GM12878 (cell line): ENCODE data around the gene SLC44A4. TPM values are rescaled to one million over a fixed set of nuclear protein-coding genes. Genes with fewer than 3 reads are reported as not detected.

ENCODE experiments used
- ATAC-seq: fragments of 200-7000 bp; cut with Tn5 transposase; 3 replicates; pipeline ENCODE4 v1.9.1; 2020; ENCODE audit warnings: mild to moderate bottlenecking, moderate library complexity
- BruUV-seq: library from RNA; stranded (reverse); fragments of 400-500 nt; replicated peaks from 2 replicates; lab custom pipeline; 2021; lab: Mats Ljungman, UMichigan
- CTCF ChIA-PET: fragments of 300-600 bp; sonication (Branson Sonifier 250); formaldehyde crosslinking; extraction: SDS; loops from one replicate; lab custom pipeline; 2021; ENCODE audit warnings: inconsistent platforms; lab: Yijun Ruan, JAX
- POLR2A ChIA-PET: fragments of 350-600 bp; formaldehyde crosslinking; extraction: SDS; loops from one replicate; lab custom pipeline; 2021; ENCODE audit warnings: inconsistent platforms; lab: Charles Lee
- RAD21 ChIA-PET: fragments of 300-600 bp; sonication (Branson Sonifier 250); formaldehyde crosslinking; loops from one replicate; lab custom pipeline; 2023; ENCODE audit warnings: antibody characterized with exemption; ENCODE audit not compliant: unreplicated experiment; lab: Charles Lee
- SMC1A ChIA-PET: fragments of 300-600 bp; sonication (Branson Sonifier 250); formaldehyde crosslinking; loops from one replicate; lab custom pipeline; 2023; ENCODE audit not compliant: unreplicated experiment, uncharacterized antibody; lab: Charles Lee
- DNase-seq: peaks from one replicate; pipeline ENCODE4 v3.0.0-alpha.2; 2011; ENCODE audit warnings: low read depth, low spot score
- FAIRE-seq: peaks from 3 replicates; lab custom pipeline; 2011; peaks lifted over from hg19 to GRCh38; lab: Jason Lieb, UNC
- H2AFZ ChIP-seq: 2 replicates; pipeline ENCODE4 v1.6.0; 2011; ENCODE audit warnings: low read depth, low read length, control low read depth; ENCODE audit not compliant: control insufficient read depth
- H3K27ac ChIP-seq: 2 replicates; pipeline ENCODE4 v1.5.1; 2011; ENCODE audit warnings: control low read depth; ENCODE audit not compliant: control insufficient read depth, insufficient read depth
- H3K27me3 ChIP-seq, 2 experiments: replicated peaks in 1 of 2; 2 replicates each; pipeline versions ENCODE4 v1.6.0 to v1.6.1; 2011; ENCODE audit warnings: low read length in 1 of 2; ENCODE audit not compliant: control insufficient read depth in 2 of 2, insufficient read depth in 2 of 2
- H3K36me3 ChIP-seq, 2 experiments: 2 replicates each; pipeline ENCODE4 v1.5.1; 2011; ENCODE audit warnings: low read length in 1 of 2; ENCODE audit not compliant: control insufficient read depth in 2 of 2, insufficient read depth in 2 of 2
- H3K4me1 ChIP-seq: 2 replicates; pipeline ENCODE4 v1.6.1; 2011; ENCODE audit warnings: mild to moderate bottlenecking, low read length, moderate library complexity, mixed read lengths; ENCODE audit not compliant: control insufficient read depth, insufficient read depth
- H3K4me2 ChIP-seq: 2 replicates; pipeline ENCODE4 v1.6.0; 2011; ENCODE audit warnings: control low read depth; ENCODE audit not compliant: control insufficient read depth, insufficient read depth
- H3K4me3 ChIP-seq: fragments of 200-600 bp; sonication (generic); 2 replicates; pipeline ENCODE4 v1.5.1; 2016
- H3K79me2 ChIP-seq: 2 replicates; pipeline ENCODE4 v1.6.0; 2011; ENCODE audit warnings: low read length; ENCODE audit not compliant: control insufficient read depth, insufficient read depth
- H3K9ac ChIP-seq: 2 replicates; pipeline ENCODE4 v1.8.0; 2011; ENCODE audit warnings: low read length, control low read depth, mixed read lengths; ENCODE audit not compliant: control insufficient read depth, insufficient read depth
- H3K9me3 ChIP-seq: replicated peaks from 3 replicates; pipeline ENCODE4 v1.5.1; 2011; ENCODE audit warnings: mild to moderate bottlenecking, low read length; ENCODE audit not compliant: control insufficient read depth, insufficient read depth
- H4K20me1 ChIP-seq: 2 replicates; pipeline ENCODE4 v1.6.0; 2011; ENCODE audit not compliant: control insufficient read depth, insufficient read depth
- BCL11A ChIP-seq: IDR thresholded peaks from 2 replicates; pipeline ENCODE4 v1.6.1; 2011; ENCODE audit warnings: low read depth, low read length
- RAD21 ChIP-seq: IDR thresholded peaks from 2 replicates; pipeline ENCODE4 v1.6.1; 2011; ENCODE audit warnings: mild to moderate bottlenecking, low read depth, low read length, moderate library complexity; ENCODE audit not compliant: insufficient read depth
- SMC3 ChIP-seq: IDR thresholded peaks from 2 replicates; pipeline ENCODE4 v1.6.1; 2011; ENCODE audit warnings: low read length, improper control_type of control experiment, borderline replicate concordance
- WGBS: methylation state at CpG from one replicate; pipeline ENCODE4 v1.1.6; 2016; ENCODE audit warnings: low lambda C conversion rate; ENCODE audit not compliant: insufficient replicate concordance, insufficient coverage; ENCODE audit errors: missing lambda C conversion rate; 5-methylcytosine and 5-hydroxymethylcytosine counted together
- in situ Hi-C: fragments of 300-500 bp; cut with MboI; formaldehyde crosslinking; loops from 9 replicates; pipeline ENCODE4 v1.14.3; 2018; ENCODE audit warnings: mixed read lengths
- intact Hi-C: fragments of 100-400 bp; cut with micrococcal nuclease; formaldehyde crosslinking; loops from one replicate; pipeline ENCODE4 v1.14.2; 2022; ENCODE audit not compliant: unreplicated experiment
- polyA plus RNA-seq, 11 experiments: library from polyadenylated mRNA; depleted of rRNA in 4 of 11; unstranded in 6 of 11; stranded (reverse) in 5 of 11; fragments of >200 nt; fragmentation: Nextera tagmentation in 4 of 11; fragmentation: Illumina TruSeq in 1 of 11; extraction: Ambion mirVana in 4 of 11; extraction: Trizol in 1 of 11; gene quantifications; 1 replicate in 1 of 11; 2 replicates in 10 of 11; pipeline versions ENCODE4 v1.2.1 to v1.2.3, GENCODE V29; 2011 to 2016; ENCODE audit warnings: inconsistent platforms in 2 of 11, missing spikeins in 2 of 11, low read depth in 1 of 11
- total RNA-seq, 4 experiments: library from RNA; depleted of rRNA in 3 of 4; stranded (reverse); fragments of >200 nt in 3 of 4; fragmentation: Illumina TruSeq in 1 of 4; extraction: Trizol in 1 of 4; gene quantifications; 2 replicates each; pipeline versions ENCODE4 v1.2.1 to v1.2.3, GENCODE V29; 2013 to 2021
- TF ChIP-seq, protein P1 (sequence below): fragments of 450-650 bp; IDR thresholded peaks from 2 replicates; pipeline ENCODE4 v1.6.1; 2017; ENCODE audit warnings: mild to moderate bottlenecking, low read depth, inconsistent platforms; ENCODE audit not compliant: poor library complexity, severe bottlenecking
- TF ChIP-seq, protein P2 (sequence below): IDR thresholded peaks from 2 replicates; pipeline ENCODE4 v1.6.1; 2011; ENCODE audit warnings: borderline replicate concordance, low read depth, mild to moderate bottlenecking, moderate library complexity, low read length; ENCODE audit not compliant: insufficient read depth, poor library complexity, severe bottlenecking
- TF ChIP-seq, protein P3 (sequence below), 3 experiments: IDR thresholded peaks in 2 of 3; conservative IDR thresholded peaks in 1 of 3; 2 replicates each; pipeline ENCODE4 v1.5.1; 2011; ENCODE audit warnings: low read depth in 3 of 3, low read length in 3 of 3, mild to moderate bottlenecking in 3 of 3, control low read depth in 2 of 3, moderate library complexity in 2 of 3, inconsistent platforms in 1 of 3, mixed read lengths in 1 of 3; ENCODE audit not compliant: control insufficient read depth in 2 of 3, insufficient read depth in 1 of 3; ENCODE audit errors: extremely low read depth in 1 of 3
- TF ChIP-seq, protein P4 (sequence below): fragments of 450-650 bp; IDR thresholded peaks from 2 replicates; pipeline ENCODE4 v1.6.1; 2016; ENCODE audit warnings: mild to moderate bottlenecking

The SLC44A4 gene
- total and polyA plus RNA-seq, 10 of the 15 experiments (the other 5 are each of a cell fraction or from before 2014, with no cell fraction given), result 0.04 to 0.24 (median 0.15) TPM; not detected in 3

DNA sequence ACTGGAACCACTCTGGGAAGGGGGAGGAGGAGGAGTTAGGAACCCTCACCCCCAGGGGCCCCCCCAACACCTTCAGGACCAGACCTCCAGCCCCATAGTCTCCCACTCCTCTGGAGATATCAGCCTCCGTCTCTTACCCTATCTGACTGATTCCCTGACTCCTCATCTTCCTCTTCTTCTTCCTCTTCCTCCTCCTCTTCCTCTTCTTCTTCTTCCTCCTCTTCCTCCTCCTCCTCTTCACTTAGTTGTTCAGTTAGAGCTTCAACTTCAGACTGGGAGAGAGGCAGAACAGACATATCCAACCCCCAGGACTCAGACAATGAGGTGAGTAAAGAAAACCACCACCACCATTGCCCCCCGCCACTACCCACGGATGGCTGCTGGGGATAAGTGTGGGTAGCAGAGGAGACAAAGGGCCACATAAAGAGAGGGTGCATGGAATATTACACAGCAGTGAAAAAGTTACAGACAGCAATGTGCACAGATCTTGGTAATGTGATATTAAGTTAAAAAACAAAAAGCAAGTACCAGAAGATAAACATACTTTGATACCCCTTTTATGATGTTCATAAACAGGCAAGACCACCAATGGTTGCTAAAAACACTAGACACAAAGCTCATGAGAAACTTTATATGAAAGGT is 10.7 kb upstream of the SLC44A4 start (continued):
- TF ChIP-seq, protein P1, sequence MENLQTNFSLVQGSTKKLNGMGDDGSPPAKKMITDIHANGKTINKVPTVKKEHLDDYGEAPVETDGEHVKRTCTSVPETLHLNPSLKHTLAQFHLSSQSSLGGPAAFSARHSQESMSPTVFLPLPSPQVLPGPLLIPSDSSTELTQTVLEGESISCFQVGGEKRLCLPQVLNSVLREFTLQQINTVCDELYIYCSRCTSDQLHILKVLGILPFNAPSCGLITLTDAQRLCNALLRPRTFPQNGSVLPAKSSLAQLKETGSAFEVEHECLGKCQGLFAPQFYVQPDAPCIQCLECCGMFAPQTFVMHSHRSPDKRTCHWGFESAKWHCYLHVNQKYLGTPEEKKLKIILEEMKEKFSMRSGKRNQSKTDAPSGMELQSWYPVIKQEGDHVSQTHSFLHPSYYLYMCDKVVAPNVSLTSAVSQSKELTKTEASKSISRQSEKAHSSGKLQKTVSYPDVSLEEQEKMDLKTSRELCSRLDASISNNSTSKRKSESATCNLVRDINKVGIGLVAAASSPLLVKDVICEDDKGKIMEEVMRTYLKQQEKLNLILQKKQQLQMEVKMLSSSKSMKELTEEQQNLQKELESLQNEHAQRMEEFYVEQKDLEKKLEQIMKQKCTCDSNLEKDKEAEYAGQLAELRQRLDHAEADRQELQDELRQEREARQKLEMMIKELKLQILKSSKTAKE, result no peak
- no peak for TF ChIP-seq BCL11A
- TF ChIP-seq, all 136 proteins: peak for 0

DNA sequence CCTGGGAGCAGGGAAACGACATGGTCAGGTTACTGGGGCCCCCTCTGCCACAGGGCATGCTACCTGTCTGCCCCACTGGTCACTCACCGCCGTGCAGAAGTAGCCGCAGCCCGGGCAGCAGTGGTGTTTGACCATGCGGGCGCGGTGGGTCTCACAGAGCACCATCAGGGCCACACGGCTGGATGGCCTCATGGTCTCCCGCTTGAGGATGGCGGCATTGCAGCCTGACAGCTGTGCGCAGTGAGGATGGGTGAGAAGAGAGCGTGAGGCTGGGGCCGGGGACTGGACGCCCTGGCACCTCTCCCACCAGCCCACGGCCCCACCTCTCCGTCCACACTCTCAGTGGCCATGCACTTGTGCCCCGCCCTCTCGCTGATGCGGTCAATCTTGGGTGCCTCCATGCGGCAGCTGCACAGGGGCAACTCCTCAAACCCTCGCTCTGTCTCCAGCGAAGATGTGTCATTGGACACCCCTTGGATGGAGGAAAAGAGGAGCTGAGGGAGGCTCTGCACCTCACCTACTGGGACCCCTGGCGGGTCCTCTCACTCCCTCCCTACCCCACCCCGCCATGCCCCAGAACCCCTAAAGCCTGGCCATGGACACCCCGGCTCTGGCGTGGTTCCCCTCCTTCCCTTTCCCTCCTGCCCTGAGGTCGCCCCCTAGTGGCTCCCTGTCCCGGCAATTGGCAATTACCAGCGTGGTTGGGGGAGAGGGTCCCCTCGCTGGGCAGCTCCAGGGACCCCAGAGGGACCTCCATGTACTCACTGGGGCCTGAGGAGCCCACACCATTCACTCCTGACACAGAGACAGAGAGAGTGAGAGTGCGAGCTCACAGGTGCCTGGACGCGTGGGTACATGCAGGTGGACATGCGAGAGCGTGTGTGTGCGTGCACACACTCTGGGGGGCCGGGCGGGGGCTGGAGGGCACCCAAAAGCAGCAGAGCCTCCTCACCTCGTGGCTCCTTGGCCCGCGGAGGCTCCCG is 9.8 kb upstream of the SLC44A4 start:
- WGBS, result 73% methylated on average over 37 of the region's 43 CpGs
- BruUV-seq, result TSS peak; percentile 60
- RAD21 ChIA-PET, result interaction anchor here (0.7 kb wide), 1 partner anchor 191 kb away, joined by 4 read pairs; no protein-coding TSS in a partner anchor
- in situ Hi-C loops, result no loop called here
- intact Hi-C loops, result no loop called here
- Histone ChIP-seq H3K79me2 (no peaks in the 10 kb centered on the region), H3K36me3 (peaks cover 16 to 28% of the 10 kb centered on the region in 2 experiments; a peak in 3 of 4 replicates), H3K4me2 (no peak overlapping the region), H3K27me3 (no peaks in the 10 kb centered on the region), H3K27ac (no peak overlapping the region), H3K9ac (no peak overlapping the region), H3K4me3 (no peak overlapping the region), H2AFZ (no peak overlapping the region), H3K4me1 (no peaks in the 10 kb centered on the region), H4K20me1 (no peaks in the 10 kb centered on the region), H3K9me3 (no peaks in the 10 kb centered on the region)
- ATAC-seq (peak; percentile 64), DNase-seq (no peak), FAIRE-seq (no peak)
- POLR2A ChIA-PET, result interaction anchor here (1.5 kb wide), 1 partner anchor 185 kb away, joined by 3 read pairs; the partner anchor contains the start of gene ABHD16A
- SMC1A ChIA-PET, result interaction anchor here (0.7 kb wide), 1 partner anchor 10 kb away, joined by 3 read pairs; no protein-coding TSS in a partner anchor
- CTCF ChIA-PET, result interaction anchor here (0.7 to 1.4 kb wide), 4 partner anchors 15 to 343 kb away, joined by 3 to 6 read pairs (median 3); partner anchors contain the start of gene ATP6V1G2
- TF ChIP-seq, protein P2, sequence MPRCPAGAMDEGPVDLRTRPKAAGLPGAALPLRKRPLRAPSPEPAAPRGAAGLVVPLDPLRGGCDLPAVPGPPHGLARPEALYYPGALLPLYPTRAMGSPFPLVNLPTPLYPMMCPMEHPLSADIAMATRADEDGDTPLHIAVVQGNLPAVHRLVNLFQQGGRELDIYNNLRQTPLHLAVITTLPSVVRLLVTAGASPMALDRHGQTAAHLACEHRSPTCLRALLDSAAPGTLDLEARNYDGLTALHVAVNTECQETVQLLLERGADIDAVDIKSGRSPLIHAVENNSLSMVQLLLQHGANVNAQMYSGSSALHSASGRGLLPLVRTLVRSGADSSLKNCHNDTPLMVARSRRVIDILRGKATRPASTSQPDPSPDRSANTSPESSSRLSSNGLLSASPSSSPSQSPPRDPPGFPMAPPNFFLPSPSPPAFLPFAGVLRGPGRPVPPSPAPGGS, result peak; percentile 69
- TF ChIP-seq RAD21, result peak; percentile 61
- TF ChIP-seq, protein P3, sequence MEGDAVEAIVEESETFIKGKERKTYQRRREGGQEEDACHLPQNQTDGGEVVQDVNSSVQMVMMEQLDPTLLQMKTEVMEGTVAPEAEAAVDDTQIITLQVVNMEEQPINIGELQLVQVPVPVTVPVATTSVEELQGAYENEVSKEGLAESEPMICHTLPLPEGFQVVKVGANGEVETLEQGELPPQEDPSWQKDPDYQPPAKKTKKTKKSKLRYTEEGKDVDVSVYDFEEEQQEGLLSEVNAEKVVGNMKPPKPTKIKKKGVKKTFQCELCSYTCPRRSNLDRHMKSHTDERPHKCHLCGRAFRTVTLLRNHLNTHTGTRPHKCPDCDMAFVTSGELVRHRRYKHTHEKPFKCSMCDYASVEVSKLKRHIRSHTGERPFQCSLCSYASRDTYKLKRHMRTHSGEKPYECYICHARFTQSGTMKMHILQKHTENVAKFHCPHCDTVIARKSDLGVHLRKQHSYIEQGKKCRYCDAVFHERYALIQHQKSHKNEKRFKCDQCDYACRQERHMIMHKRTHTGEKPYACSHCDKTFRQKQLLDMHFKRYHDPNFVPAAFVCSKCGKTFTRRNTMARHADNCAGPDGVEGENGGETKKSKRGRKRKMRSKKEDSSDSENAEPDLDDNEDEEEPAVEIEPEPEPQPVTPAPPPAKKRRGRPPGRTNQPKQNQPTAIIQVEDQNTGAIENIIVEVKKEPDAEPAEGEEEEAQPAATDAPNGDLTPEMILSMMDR (IDR thresholded peaks at IDR 0.05 in 2 of 3, conservative IDR thresholded peaks at IDR 0.05 in 1 of 3; ENCODE audit: control insufficient read depth in 2 of 3, extremely low read depth in 1 of 3, insufficient read depth in 1 of 3, low read depth in 3 of 3, low read length in 3 of 3), result peak; percentile 53 to 84 (median 74)
- TF ChIP-seq, protein P4, sequence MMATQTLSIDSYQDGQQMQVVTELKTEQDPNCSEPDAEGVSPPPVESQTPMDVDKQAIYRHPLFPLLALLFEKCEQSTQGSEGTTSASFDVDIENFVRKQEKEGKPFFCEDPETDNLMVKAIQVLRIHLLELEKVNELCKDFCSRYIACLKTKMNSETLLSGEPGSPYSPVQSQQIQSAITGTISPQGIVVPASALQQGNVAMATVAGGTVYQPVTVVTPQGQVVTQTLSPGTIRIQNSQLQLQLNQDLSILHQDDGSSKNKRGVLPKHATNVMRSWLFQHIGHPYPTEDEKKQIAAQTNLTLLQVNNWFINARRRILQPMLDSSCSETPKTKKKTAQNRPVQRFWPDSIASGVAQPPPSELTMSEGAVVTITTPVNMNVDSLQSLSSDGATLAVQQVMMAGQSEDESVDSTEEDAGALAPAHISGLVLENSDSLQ, result no peak
- TF ChIP-seq SMC3, result peak; percentile 43; the same call in 1 of the 2 replicates
- TF ChIP-seq, protein P1, result no peak
